T-helper 22 cell (primary cell): ENCODE data around the gene HSF2BP.
"Not testable (repeated sequence)": the region's sequence is repeated elsewhere in the genome, so short reads cannot be mapped to it uniquely, and the experiment has no call there.

Experiments used
- DNase-seq: peaks from one replicate; pipeline ENCODE4 v3.0.0-alpha.2; 2020; ENCODE audit warnings: low read depth

The HSF2BP gene

GRCh38 chr21:43619344-43619743 is 39.9 kb downstream of the HSF2BP start:
- no peak for DNase-seq

- DNase-seq: no peak
Observed at GRCh38 chr21:43618940-43619339, 40.3 kb downstream of the HSF2BP start.

- DNase-seq: not testable (repeated sequence)
Observed at GRCh38 chr21:43616861-43617260, 42.4 kb downstream of the HSF2BP start.

GRCh38 chr21:43614839-43615238 is 44.4 kb downstream of the HSF2BP start:
- DNase-seq: no peak

- DNase-seq: no peak
Observed at GRCh38 chr21:43613755-43614638, 45.3 kb downstream of the HSF2BP start.

GRCh38 chr21:43611598-43612369 is 47.5 kb downstream of the HSF2BP start:
- DNase-seq: no peak

GRCh38 chr21:43609501-43610340 is 49.6 kb downstream of the HSF2BP start:
- no peak for DNase-seq

GRCh38 chr21:43608664-43609063 is 50.6 kb downstream of the HSF2BP start:
- DNase-seq: no peak

GRCh38 chr21:43608225-43608624 is 51.1 kb downstream of the HSF2BP start:
- no peak for DNase-seq

GRCh38 chr21:43605320-43606215 is 53.7 kb downstream of the HSF2BP start:
- DNase-seq: no peak

- DNase-seq: no peak
Observed at GRCh38 chr21:43604505-43605204, 54.6 kb downstream of the HSF2BP start.

GRCh38 chr21:43603641-43604504 is 55.4 kb downstream of the HSF2BP start:
- DNase-seq: no peak

- DNase-seq: no peak
Observed at GRCh38 chr21:43603233-43603626, 56.1 kb downstream of the HSF2BP start.

- no peak for DNase-seq
Observed at GRCh38 chr21:43602266-43603232, 56.7 kb downstream of the HSF2BP start.

- DNase-seq: no peak
Observed at GRCh38 chr21:43600642-43601402, 58.5 kb downstream of the HSF2BP start.

GRCh38 chr21:43599728-43600127 is 59.6 kb downstream of the HSF2BP start:
- no peak for DNase-seq

- no peak for DNase-seq
Observed at GRCh38 chr21:43598416-43599120, 60.7 kb downstream of the HSF2BP start.
